Mesenchymal stem cell (in vitro differentiated cells and primary cell): ENCODE measurements around the gene GNAI1.

Experiments used
- DNase-seq: peaks from one replicate; pipeline ENCODE4 v3.0.0-alpha.2; 2013
- H2AFZ ChIP-seq: one replicate; pipeline ENCODE4 v1.6.1; 2013; ENCODE audit warnings: low read depth, mild to moderate bottlenecking, control low read depth, inconsistent platforms, low read length, moderate library complexity
- H2AK5ac ChIP-seq: 2 replicates; pipeline ENCODE4 v1.6.1; 2013; ENCODE audit warnings: low read length, moderate library complexity, mild to moderate bottlenecking, inconsistent platforms; ENCODE audit not compliant: severe bottlenecking
- H2BK120ac ChIP-seq: one replicate; pipeline ENCODE4 v1.6.1; 2013; ENCODE audit warnings: low read depth, mild to moderate bottlenecking, inconsistent platforms, low read length, moderate library complexity
- H2BK12ac ChIP-seq, 2 experiments: one replicate each; pipeline ENCODE4 v1.6.1; 2013; ENCODE audit warnings: inconsistent platforms in 2 of 2, low read length in 2 of 2, mild to moderate bottlenecking in 2 of 2, moderate library complexity in 2 of 2, control low read depth in 1 of 2
- H2BK15ac ChIP-seq: one replicate; pipeline ENCODE4 v1.6.1; 2013; ENCODE audit warnings: mild to moderate bottlenecking, low read depth, inconsistent platforms; ENCODE audit not compliant: poor library complexity, severe bottlenecking
- H2BK5ac ChIP-seq: 2 replicates; pipeline ENCODE4 v1.6.1; 2013; ENCODE audit warnings: low read depth, mild to moderate bottlenecking, low read length, control low read depth, inconsistent platforms; ENCODE audit not compliant: poor library complexity, severe bottlenecking
- H3K14ac ChIP-seq, 2 experiments: one replicate each; pipeline ENCODE4 v1.6.1; 2013; ENCODE audit warnings: inconsistent platforms in 2 of 2, low read length in 2 of 2, control low read depth in 1 of 2, mild to moderate bottlenecking in 1 of 2, moderate library complexity in 1 of 2
- H3K18ac ChIP-seq, 2 experiments: one replicate each; pipeline ENCODE4 v1.6.1; 2013; ENCODE audit warnings: inconsistent platforms in 2 of 2, low read length in 2 of 2, control low read depth in 1 of 2, low read depth in 1 of 2, mild to moderate bottlenecking in 1 of 2
- H3K23ac ChIP-seq, 2 experiments: one replicate each; pipeline ENCODE4 v1.6.1; 2013; ENCODE audit warnings: inconsistent platforms in 2 of 2, low read length in 2 of 2, mild to moderate bottlenecking in 2 of 2, moderate library complexity in 2 of 2, control low read depth in 1 of 2
- H3K27ac ChIP-seq: 2 replicates; pipeline ENCODE4 v1.5.1; 2013; ENCODE audit warnings: mild to moderate bottlenecking, moderate library complexity, low read length, control low read depth, inconsistent platforms; ENCODE audit not compliant: poor library complexity, severe bottlenecking
- H3K27me3 ChIP-seq, 2 experiments: 2 replicates each; pipeline versions ENCODE4 v1.6.1 to v1.7.0; 2013; ENCODE audit warnings: low read length in 2 of 2, mild to moderate bottlenecking in 2 of 2, moderate library complexity in 2 of 2, control low read depth in 1 of 2, inconsistent platforms in 1 of 2; ENCODE audit not compliant: control insufficient read depth in 1 of 2, insufficient read depth in 1 of 2
- H3K36me3 ChIP-seq, 2 experiments: 2 replicates each; pipeline versions ENCODE4 v1.6.1 to v1.7.0; 2013; ENCODE audit warnings: low read length in 2 of 2, control low read depth in 1 of 2, inconsistent platforms in 1 of 2, low read depth in 1 of 2, mild to moderate bottlenecking in 1 of 2; ENCODE audit not compliant: insufficient read depth in 2 of 2, control insufficient read depth in 1 of 2
- H3K4ac ChIP-seq, 2 experiments: one replicate each; pipeline ENCODE4 v1.6.1; 2013; ENCODE audit warnings: inconsistent platforms in 2 of 2, low read length in 2 of 2, mild to moderate bottlenecking in 2 of 2, moderate library complexity in 2 of 2, control low read depth in 1 of 2, low read depth in 1 of 2
- H3K4me1 ChIP-seq: 2 replicates; pipeline ENCODE4 v1.6.1; 2013; ENCODE audit warnings: low read depth, low read length, control low read depth; ENCODE audit not compliant: control insufficient read depth, insufficient read depth
- H3K4me2 ChIP-seq: 2 replicates; pipeline ENCODE4 v1.6.1; 2013; ENCODE audit warnings: low read length, mild to moderate bottlenecking, inconsistent platforms; ENCODE audit not compliant: poor library complexity, severe bottlenecking
- H3K4me3 ChIP-seq, 2 experiments: 2 replicates each; pipeline versions ENCODE4 v1.5.1 to v1.7.0; 2013; ENCODE audit warnings: low read length in 2 of 2, mild to moderate bottlenecking in 2 of 2, control low read depth in 1 of 2, low read depth in 1 of 2; ENCODE audit not compliant: insufficient read depth in 1 of 2
- H3K79me1 ChIP-seq: replicated peaks from 2 replicates; pipeline ENCODE4 v1.6.1; 2013; ENCODE audit warnings: mild to moderate bottlenecking, control low read depth, low read length, inconsistent platforms; ENCODE audit not compliant: poor library complexity, severe bottlenecking
- H3K9ac ChIP-seq: 2 replicates; pipeline ENCODE4 v1.7.0; 2013; ENCODE audit warnings: mild to moderate bottlenecking, low read length, moderate library complexity
- H3K9me3 ChIP-seq: 2 replicates; pipeline ENCODE4 v1.7.0; 2013; ENCODE audit warnings: mild to moderate bottlenecking, low read length; ENCODE audit not compliant: control insufficient read depth
- H4K8ac ChIP-seq: one replicate; pipeline ENCODE4 v1.6.1; 2013; ENCODE audit warnings: inconsistent platforms, mild to moderate bottlenecking, low read length, moderate library complexity
- H4K91ac ChIP-seq: one replicate; pipeline ENCODE4 v1.6.1; 2013; ENCODE audit warnings: mild to moderate bottlenecking, low read length, inconsistent platforms
- WGBS: methylation state at CpG from one replicate; pipeline ENCODE4 v1.1.7; 2013; ENCODE audit warnings: mixed read lengths; 5-methylcytosine and 5-hydroxymethylcytosine counted together

The GNAI1 gene

DNA sequence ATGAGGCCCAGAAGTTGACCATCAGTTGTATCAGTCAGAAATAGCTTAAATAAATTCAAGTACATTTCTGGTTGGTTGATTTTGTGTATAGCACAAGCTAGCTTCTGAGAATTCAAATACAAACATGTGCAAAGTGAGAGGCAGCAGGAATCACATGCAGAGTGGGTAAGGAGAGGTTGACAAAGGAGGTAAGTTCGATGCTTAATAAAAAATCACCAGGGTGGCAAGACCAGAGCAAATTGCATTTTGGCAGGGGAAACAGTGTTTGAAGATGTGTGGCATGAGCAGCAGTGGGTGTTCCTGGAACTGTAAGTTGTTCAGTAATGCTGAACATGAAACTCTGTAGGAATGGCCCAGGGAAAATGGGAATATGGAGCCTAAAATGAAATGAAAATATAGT lies 52.6 kb downstream of the GNAI1 start:
- Histone ChIP-seq H3K79me1 (peaks cover 8% of the 10 kb centered on the region), H3K14ac (no peak overlapping the region), H3K27ac (no peak overlapping the region), H2AK5ac (no peak overlapping the region), H3K9me3 (no peaks in the 10 kb centered on the region), H3K4me2 (no peak overlapping the region), H4K8ac (no peak overlapping the region), H3K36me3 (no peaks in the 10 kb centered on the region), H4K91ac (no peak overlapping the region), H2BK12ac (no peak overlapping the region), H2AFZ (no peak overlapping the region), H2BK120ac (no peak overlapping the region), H3K9ac (no peak overlapping the region), H2BK5ac (no peak overlapping the region), H3K4me1 (no peaks in the 10 kb centered on the region), H3K18ac (no peak overlapping the region), H3K4ac (no peak overlapping the region), H3K27me3 (no peaks in the 10 kb centered on the region), H2BK15ac (no peak overlapping the region), H3K23ac (no peak overlapping the region), H3K4me3 (no peak overlapping the region)
- DNase-seq = no peak
- 93% methylated on average over 1 of the region's 1 CpG for WGBS

DNA sequence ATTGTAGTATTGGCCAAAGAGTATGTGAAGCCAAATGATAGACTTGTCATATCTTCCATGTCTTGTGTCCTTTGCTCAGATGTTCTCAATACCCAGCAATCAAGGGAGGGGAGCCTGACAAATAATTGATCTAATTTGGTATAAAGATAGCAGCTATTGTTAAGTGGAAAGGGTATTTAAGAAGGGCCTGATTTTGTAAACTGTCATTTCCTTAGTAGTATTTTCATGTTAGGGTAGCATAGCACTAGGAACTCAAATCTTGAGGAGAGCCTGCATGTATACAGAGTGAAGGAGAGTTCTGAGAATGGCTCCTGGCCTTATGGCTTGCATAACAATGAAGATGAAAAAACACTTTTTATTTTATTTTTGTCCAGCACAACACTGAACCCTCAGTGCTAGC lies 53.1 kb downstream of the GNAI1 start:
- no peak overlapping the region for H3K4me2 ChIP-seq
- no peak overlapping the region for H2BK12ac ChIP-seq
- H3K27me3 ChIP-seq = no peaks in the 10 kb centered on the region
- no peak overlapping the region for H3K27ac ChIP-seq
- H3K14ac ChIP-seq = no peak overlapping the region
- no peak overlapping the region for H2BK120ac ChIP-seq
- no peaks in the 10 kb centered on the region for H3K36me3 ChIP-seq
- H2AK5ac ChIP-seq = no peak overlapping the region
- no peaks in the 10 kb centered on the region for H3K9me3 ChIP-seq
- H3K4me3 ChIP-seq = no peak overlapping the region
- no peak overlapping the region for H4K8ac ChIP-seq
- no peak for DNase-seq
- no peaks in the 10 kb centered on the region for H3K4me1 ChIP-seq
- peaks cover 7% of the 10 kb centered on the region for H3K79me1 ChIP-seq
- H2BK15ac ChIP-seq = no peak overlapping the region
- no peak overlapping the region for H2BK5ac ChIP-seq
- H2AFZ ChIP-seq = no peak overlapping the region
- no peak overlapping the region for H3K18ac ChIP-seq
- H3K9ac ChIP-seq = no peak overlapping the region
- no peak overlapping the region for H3K4ac ChIP-seq
- no peak overlapping the region for H4K91ac ChIP-seq
- no peak overlapping the region for H3K23ac ChIP-seq

DNA sequence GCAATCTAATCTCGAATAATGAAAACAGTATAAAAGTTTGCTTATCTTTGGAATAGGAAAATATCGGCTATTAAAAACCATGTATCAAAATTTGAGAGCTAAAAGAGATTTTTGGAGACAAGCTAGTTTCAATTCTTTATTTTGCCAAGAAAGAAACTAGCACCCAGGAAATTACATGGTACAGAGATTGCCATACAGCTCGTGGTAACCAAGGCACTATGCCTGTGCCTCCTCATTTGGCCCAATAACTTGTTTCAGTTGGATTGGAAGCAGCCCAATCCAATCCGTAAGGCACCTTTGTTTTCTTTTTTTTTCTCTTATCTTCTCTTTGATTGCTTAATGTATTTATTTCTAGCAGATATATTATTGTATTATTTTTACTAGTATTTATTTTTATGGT lies 55.0 kb downstream of the GNAI1 start:
- H2BK15ac ChIP-seq = no peak overlapping the region
- no peak overlapping the region for H4K91ac ChIP-seq
- no peak overlapping the region for H3K14ac ChIP-seq
- DNase-seq = no peak
- no peaks in the 10 kb centered on the region for H3K4me1 ChIP-seq
- H3K4me2 ChIP-seq = no peak overlapping the region
- 98% methylated on average over 3 of the region's 4 CpGs for WGBS
- H2BK5ac ChIP-seq = no peak overlapping the region
- H3K23ac ChIP-seq = no peak overlapping the region
- H3K18ac ChIP-seq = no peak overlapping the region
- no peak overlapping the region for H3K4me3 ChIP-seq
- H3K27ac ChIP-seq = no peak overlapping the region
- no peak overlapping the region for H3K9ac ChIP-seq
- no peak overlapping the region for H2BK12ac ChIP-seq
- no peak overlapping the region for H2AK5ac ChIP-seq
- no peak overlapping the region for H3K4ac ChIP-seq
- H3K79me1 ChIP-seq = peaks cover 6% of the 10 kb centered on the region
- peaks cover 0 to 3% of the 10 kb centered on the region in 2 experiments for H3K36me3 ChIP-seq
- H4K8ac ChIP-seq = no peak overlapping the region
- no peaks in the 10 kb centered on the region for H3K9me3 ChIP-seq
- H3K27me3 ChIP-seq = no peaks in the 10 kb centered on the region
- no peak overlapping the region for H2BK120ac ChIP-seq
- H2AFZ ChIP-seq = no peak overlapping the region

DNA sequence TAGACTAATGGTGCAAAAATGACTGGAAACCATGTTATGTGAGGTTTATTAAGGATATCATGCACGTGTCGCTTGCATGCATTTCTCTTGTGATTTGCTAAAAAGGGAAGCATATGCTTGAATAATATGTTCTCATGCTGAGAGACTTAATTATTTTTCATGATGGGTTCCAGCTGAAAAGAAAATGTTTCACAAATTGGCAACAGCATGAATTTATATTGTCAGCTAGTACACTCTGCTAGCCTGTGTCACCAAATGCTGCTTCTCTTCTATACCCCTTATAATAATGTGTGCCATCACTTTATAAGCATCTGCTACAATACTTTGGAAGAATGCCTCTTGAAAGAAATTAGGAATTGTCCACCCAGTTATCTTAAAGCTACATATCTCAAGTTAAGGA lies 63.0 kb downstream of the GNAI1 start:
- WGBS = 94% methylated on average over 2 of the region's 2 CpGs
- no peak overlapping the region for H4K8ac ChIP-seq
- no peak overlapping the region for H3K9ac ChIP-seq
- H2BK15ac ChIP-seq = no peak overlapping the region
- H3K4me1 ChIP-seq = no peaks in the 10 kb centered on the region
- H3K4ac ChIP-seq = no peak overlapping the region
- H3K27me3 ChIP-seq = no peaks in the 10 kb centered on the region
- no peak overlapping the region for H3K18ac ChIP-seq
- H3K79me1 ChIP-seq = peaks cover 10% of the 10 kb centered on the region
- H3K14ac ChIP-seq = no peak overlapping the region
- H3K23ac ChIP-seq = no peak overlapping the region
- no peak overlapping the region for H3K4me3 ChIP-seq
- no peak overlapping the region for H2AFZ ChIP-seq
- H2BK5ac ChIP-seq = no peak overlapping the region
- no peaks in the 10 kb centered on the region for H3K9me3 ChIP-seq
- no peak for DNase-seq
- H2AK5ac ChIP-seq = no peak overlapping the region
- no peak overlapping the region for H2BK120ac ChIP-seq
- H4K91ac ChIP-seq = no peak overlapping the region
- H3K27ac ChIP-seq = no peak overlapping the region
- peaks cover 11 to 39% of the 10 kb centered on the region in 2 experiments for H3K36me3 ChIP-seq
- no peak overlapping the region for H3K4me2 ChIP-seq
- H2BK12ac ChIP-seq = no peak overlapping the region
